MM.1S (cell line): ENCODE measurements around the gene STK17A.

ENCODE experiments used
- DNase-seq: peaks from one replicate; pipeline ENCODE4 v3.0.0-alpha.2; 2015
- H2AFZ ChIP-seq: fragments of 300-600 bp; sonication (generic); 2 replicates; pipeline ENCODE4 v1.6.0; 2016; ENCODE audit warnings: antibody characterized with exemption, low read length
- H3F3A ChIP-seq: fragments of 300-600 bp; sonication (generic); 2 replicates; pipeline ENCODE4 v1.6.1; 2016; ENCODE audit warnings: mild to moderate bottlenecking, antibody characterized with exemption, low read length, moderate library complexity, mixed read lengths; ENCODE audit not compliant: insufficient read depth
- H3K27ac ChIP-seq: fragments of 300-600 bp; sonication (generic); 2 replicates; pipeline ENCODE4 v1.5.1; 2016; ENCODE audit warnings: mild to moderate bottlenecking, low read length
- H3K27me3 ChIP-seq: fragments of 300-600 bp; sonication (generic); replicated peaks from 2 replicates; pipeline ENCODE4 v1.6.0; 2016; ENCODE audit warnings: low read length; ENCODE audit not compliant: insufficient read depth
- H3K36me3 ChIP-seq: fragments of 300-600 bp; sonication (generic); replicated peaks from 2 replicates; pipeline ENCODE4 v1.6.1; 2016; ENCODE audit warnings: mild to moderate bottlenecking, low read length, mixed read lengths; ENCODE audit not compliant: insufficient read depth
- H3K4me1 ChIP-seq: fragments of 300-600 bp; sonication (generic); 2 replicates; pipeline ENCODE4 v1.6.1; 2016; ENCODE audit warnings: low read length, mixed read lengths
- H3K4me2 ChIP-seq: fragments of 300-600 bp; sonication (generic); 2 replicates; pipeline ENCODE4 v1.6.0; 2016; ENCODE audit warnings: low read depth, low read length
- H3K4me3 ChIP-seq: fragments of 300-600 bp; sonication (generic); 2 replicates; pipeline ENCODE4 v1.5.1; 2016; ENCODE audit warnings: low read length, mixed read lengths
- H3K79me2 ChIP-seq: fragments of 300-600 bp; sonication (generic); 2 replicates; pipeline ENCODE4 v1.6.1; 2016; ENCODE audit warnings: mixed run types, low read length, mixed read lengths
- H3K9ac ChIP-seq: fragments of 300-600 bp; sonication (generic); 2 replicates; pipeline ENCODE4 v1.6.1; 2016; ENCODE audit warnings: low read length, mixed read lengths
- H3K9me2 ChIP-seq: fragments of 300-600 bp; sonication (generic); replicated peaks from 2 replicates; pipeline ENCODE4 v1.6.1; 2016; ENCODE audit warnings: mild to moderate bottlenecking, low read length, mixed read lengths; ENCODE audit not compliant: insufficient read depth
- H3K9me3 ChIP-seq: fragments of 300-600 bp; sonication (generic); replicated peaks from 2 replicates; pipeline ENCODE4 v1.6.1; 2016; ENCODE audit warnings: mild to moderate bottlenecking, low read length, mixed read lengths; ENCODE audit not compliant: insufficient read depth
- H4K20me1 ChIP-seq: fragments of 300-600 bp; sonication (generic); 2 replicates; pipeline ENCODE4 v1.6.1; 2016; ENCODE audit warnings: mild to moderate bottlenecking, low read length, moderate library complexity, mixed read lengths; ENCODE audit not compliant: insufficient read depth
- CTCF ChIP-seq: fragments of 300-600 bp; sonication (generic); IDR thresholded peaks from 2 replicates; pipeline ENCODE4 v1.5.1; 2016; ENCODE audit warnings: antibody characterized with exemption, low read length, mixed read lengths
- EZH2 ChIP-seq: fragments of 300-600 bp; sonication (generic); optimal IDR thresholded peaks from 2 replicates; pipeline ENCODE3; 2017; ENCODE audit warnings: low read depth, mild to moderate bottlenecking, antibody characterized with exemption, low read length, mixed read lengths
- EZH2phosphoT487 ChIP-seq: fragments of 300-600 bp; sonication (generic); IDR thresholded peaks from 2 replicates; pipeline ENCODE4 v1.6.1; 2018; ENCODE audit warnings: antibody characterized with exemption, low read length

Gene STK17A

GRCh38 chr7:43674559-43675436 lies 91.9 kb downstream of the STK17A start:
- TF ChIP-seq EZH2 (no peak), CTCF (no peak), EZH2phosphoT487 (no peak)
- Histone ChIP-seq H3K4me1 (peaks cover 18% of the 10 kb centered on the region), H3K9me3 (no peaks in the 10 kb centered on the region), H3K27me3 (no peaks in the 10 kb centered on the region), H3K4me3 (no peak overlapping the region), H3K79me2 (peaks cover 96% of the 10 kb centered on the region), H3K9ac (no peak overlapping the region), H3K36me3 (no peaks in the 10 kb centered on the region), H3K4me2 (no peak overlapping the region), H3K27ac (no peak overlapping the region), H4K20me1 (no peaks in the 10 kb centered on the region; the same call in 1 of the 2 replicates), H3K9me2 (no peaks in the 10 kb centered on the region), H3F3A (peaks cover 10% of the 10 kb centered on the region; the same call in 1 of the 2 replicates), H2AFZ (no peak overlapping the region)
- no peak for DNase-seq
